GM18867 (cell line): Measurements from ENCODE around the gene CBFA2T3.

Source experiments
- ATAC-seq: cut with Tn5 transposase; IDR thresholded peaks from one replicate; pipeline ENCODE4 v1.9.1; 2021; ENCODE audit warnings: mild to moderate bottlenecking, moderate library complexity; ENCODE audit not compliant: unreplicated experiment

Gene CBFA2T3

GRCh38 chr16:88865310-88865709 is 111.7 kb downstream of the CBFA2T3 start:
- ATAC-seq: no peak

- ATAC-seq: no peak
These were observed 112.5 kb downstream of the CBFA2T3 start for GRCh38 chr16:88864521-88864920.

- ATAC-seq: no peak
These were observed 112.9 kb downstream of the CBFA2T3 start for GRCh38 chr16:88864099-88864498.

GRCh38 chr16:88863426-88863825 is 113.6 kb downstream of the CBFA2T3 start:
- no peak for ATAC-seq

- no peak for ATAC-seq
These were observed 114.0 kb downstream of the CBFA2T3 start for GRCh38 chr16:88862968-88863367.

DNA sequence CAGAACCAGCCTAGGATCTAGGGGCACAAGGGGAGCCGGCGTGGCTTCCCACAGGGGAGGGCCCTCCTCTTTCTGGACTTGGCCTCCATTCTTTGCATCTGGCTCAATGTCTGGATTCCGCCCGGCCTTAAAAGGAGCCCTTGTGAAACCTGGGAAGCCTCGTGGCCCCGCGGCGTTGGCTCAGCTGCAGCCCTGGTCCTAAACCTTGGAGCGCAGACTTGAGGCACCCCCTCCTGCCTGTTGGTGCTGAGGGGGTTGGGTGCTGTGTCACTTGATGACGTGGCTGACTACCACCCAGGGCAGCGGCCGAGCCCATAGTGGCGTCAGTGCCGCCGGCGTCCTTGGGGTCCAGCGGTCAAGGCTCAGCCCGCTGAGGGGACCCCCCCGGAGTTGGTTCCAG is 115.6 kb downstream of the CBFA2T3 start:
- no peak for ATAC-seq

GRCh38 chr16:88859381-88860091 is 117.5 kb downstream of the CBFA2T3 start:
- no peak for ATAC-seq

DNA sequence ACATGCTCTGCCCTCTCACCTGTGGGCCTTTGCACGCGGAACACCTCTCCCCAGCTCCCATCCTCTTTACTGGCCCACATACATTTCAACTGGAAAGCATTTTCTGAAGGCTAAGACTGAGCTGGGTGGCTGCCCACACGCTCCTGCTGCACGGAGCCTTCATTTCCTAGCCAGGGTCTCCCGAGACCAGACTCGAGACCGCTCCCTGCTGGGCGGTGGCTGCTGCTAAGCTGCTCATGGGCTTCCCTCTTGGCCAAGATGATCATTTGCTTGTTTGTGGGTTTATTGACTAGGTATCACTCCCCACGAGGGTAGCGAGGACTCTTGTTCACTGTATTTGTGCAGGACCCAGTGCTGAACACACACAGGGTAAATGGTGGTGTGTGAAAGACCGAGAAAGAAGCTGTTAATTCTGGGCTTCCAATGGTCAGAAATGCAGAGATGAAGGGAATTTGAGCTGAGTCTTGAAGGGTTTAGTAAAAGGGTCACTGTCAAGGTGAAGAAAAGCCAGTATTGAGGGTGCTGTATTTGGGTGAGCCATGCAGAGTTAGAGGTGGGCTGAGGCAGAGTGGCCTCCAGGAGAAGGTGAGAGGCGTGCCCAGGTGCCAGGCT is 119.2 kb downstream of the CBFA2T3 start:
- peak; percentile 37 for ATAC-seq

- ATAC-seq: peak; percentile 80
These were observed 119.9 kb downstream of the CBFA2T3 start, which contains the start of the genes GALNS and TRAPPC2L for GRCh38 chr16:88856828-88857727. Gene GALNS, minus strand, starts transcription at chr16:88856947. Its CDS starts 70 bp downstream, at chr16:88856877. Gene TRAPPC2L, plus strand, starts transcription at chr16:88857127. Its CDS starts 24 bp downstream, at chr16:88857151.

DNA sequence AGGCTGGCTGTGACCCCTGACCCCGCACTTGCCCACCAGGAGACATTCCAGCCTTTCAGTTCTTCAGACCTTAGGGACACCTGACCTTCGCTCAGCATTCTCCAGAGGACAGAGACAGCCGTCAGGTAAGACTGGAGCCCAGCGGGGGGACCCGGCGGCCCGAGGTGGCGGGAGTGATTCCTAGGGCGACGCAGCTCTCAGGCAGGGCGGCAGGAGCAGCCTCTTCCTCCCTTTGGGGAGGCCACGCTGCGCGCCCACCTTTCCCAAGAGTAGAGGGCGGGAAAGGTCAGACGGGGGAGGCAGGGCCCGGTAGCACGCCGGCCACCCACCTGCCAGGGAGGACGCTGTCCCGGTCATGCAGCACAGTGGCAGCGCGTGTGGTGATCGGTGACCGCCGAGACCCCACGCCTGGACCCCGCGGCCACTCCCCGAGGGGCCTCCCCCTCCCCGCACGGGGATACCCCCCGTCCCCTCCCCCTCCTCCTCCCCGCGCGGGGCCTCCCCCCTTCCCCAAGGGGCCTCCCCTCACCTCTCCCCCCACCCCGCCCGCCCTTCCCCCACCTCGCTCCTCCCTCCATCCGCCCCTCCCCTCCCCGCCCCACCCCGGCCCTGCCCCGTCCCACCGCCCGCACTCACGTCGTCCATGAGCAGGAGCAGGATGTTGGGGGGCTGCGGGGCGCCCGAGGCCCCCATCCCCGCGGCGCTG is 120.7 kb downstream of the CBFA2T3 start:
- ATAC-seq: no peak

GRCh38 chr16:88855736-88856121 is 121.3 kb downstream of the CBFA2T3 start:
- no peak for ATAC-seq

DNA sequence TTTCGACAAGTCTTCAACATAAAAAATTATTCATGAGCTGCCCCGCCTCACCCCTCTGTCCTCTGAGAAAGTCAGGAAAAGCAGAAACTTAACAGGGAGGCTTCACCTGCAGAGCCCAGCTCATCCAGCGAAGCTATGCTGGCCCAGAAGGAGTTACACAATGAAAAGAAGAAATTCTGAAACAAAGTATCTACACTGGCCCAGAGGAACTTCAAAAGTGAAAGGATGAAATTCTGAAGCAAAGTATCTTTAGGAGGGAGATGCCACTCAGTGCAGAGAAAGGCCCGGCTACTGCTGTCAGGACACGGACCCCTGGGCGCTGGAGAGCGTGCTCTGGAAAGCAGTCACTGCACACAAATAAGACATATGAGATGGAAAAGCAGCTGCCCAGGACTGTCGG is 121.8 kb downstream of the CBFA2T3 start:
- ATAC-seq: no peak

DNA sequence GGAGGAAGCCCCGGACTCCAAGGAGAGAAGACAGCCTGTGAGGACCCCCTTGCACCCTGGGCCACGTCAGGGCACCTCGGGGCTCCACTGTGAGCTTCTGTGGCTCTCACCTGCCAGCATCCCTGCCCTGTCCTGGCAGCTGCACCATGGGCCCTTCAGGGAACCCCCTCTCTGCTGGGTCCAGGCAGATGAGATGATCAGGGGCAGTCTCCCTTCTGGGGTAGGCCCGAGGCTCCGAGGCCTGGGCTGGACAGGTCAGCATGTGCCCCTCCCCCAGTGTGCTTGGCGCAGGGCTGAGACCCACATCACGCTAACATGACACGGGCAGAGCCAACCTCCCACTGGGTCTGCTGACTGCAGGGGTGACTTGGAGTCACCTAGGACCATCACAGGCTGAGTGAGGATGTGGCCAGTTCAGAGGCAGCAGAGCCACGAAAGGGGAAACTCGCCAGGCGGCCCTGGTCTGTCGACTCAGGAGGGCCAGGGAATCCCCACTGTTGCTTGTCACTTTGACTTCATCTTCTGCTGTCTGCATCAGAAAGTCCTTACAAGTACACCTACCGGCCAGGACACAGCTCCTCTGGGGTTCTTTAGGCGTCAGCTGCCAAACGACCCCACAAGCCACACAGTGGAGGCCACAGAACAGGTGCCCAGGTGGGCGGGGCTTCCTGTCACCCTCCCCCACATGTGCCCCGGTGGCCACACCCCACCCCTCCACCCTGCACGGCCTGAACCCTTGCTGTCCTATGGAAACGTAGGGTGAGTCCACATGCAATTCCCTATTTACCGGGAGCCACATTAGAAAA is 122.5 kb downstream of the CBFA2T3 start:
- ATAC-seq: no peak

GRCh38 chr16:88853325-88853941 is 123.6 kb downstream of the CBFA2T3 start:
- no peak for ATAC-seq

DNA sequence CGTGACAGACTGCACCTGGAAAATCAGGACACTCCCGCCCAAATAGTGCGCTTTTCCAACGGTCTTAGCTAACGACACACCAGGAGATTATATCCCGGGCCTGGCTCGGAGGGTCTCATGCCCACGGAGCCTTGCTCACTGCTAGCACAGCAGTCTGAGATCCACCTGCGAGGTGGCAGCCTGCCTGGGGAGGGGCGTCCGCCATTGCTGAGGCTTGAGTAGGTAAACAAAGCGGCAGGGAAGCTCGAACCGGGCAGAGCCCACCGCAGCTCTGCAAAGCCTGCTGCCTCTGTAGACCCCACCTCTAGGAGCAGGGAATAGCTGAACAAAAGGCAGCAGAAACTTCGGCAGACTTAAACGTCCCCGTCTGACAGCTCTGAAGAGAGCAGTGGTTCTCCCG is 125.4 kb downstream of the CBFA2T3 start:
- no peak for ATAC-seq

DNA sequence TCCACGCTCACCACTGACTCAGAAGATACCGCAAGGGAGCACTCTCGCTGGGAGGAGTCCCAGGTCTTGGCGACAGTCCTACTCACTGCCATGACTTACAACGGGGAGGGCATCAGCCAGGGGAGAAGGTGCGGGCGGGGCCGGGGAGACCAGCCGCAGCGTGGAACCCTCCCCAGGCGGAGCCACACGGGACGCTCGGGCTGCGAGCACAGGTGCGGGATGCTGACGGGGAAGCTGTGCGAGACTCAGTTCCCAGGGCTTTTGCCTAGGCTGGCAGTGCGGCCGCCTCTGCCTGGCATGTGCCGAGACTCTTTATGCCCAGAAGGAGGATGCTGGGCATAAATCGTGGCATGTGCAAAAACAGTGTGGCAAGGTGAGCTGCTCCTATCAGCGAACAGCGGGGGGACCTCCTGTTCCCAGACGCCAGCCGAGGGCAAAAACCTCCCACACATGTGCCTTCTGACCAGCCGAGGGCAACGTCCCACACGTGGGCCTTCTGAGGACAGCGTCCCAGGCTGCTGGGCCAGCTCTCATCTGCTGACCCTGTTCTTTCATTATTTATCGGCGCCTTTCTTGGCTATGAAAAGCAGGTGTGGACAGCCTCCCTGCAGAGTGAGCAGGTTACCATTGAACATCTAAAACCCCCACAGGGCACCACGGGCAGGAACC is 126.3 kb downstream of the CBFA2T3 start:
- ATAC-seq: no peak

DNA sequence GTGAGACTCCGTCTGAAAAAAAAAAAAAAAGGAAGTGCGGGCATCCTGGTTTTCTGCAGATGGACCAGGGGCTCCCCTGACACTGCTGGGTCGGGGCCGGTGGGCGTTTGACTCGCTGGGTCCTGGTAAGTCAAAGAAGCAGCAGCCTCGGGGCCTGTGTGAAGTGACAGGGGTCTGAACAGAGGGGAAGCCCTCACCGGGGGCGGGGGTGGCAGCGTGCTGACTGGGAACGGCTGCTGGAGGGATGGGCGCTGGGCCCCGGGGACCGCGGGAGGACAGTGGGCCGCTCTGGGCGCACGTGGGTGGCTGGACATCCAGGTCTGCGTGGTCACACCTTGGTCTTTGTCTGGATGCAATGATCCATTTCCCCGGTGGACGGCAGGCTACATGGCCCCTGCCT is 128.4 kb downstream of the CBFA2T3 start:
- ATAC-seq: no peak

DNA sequence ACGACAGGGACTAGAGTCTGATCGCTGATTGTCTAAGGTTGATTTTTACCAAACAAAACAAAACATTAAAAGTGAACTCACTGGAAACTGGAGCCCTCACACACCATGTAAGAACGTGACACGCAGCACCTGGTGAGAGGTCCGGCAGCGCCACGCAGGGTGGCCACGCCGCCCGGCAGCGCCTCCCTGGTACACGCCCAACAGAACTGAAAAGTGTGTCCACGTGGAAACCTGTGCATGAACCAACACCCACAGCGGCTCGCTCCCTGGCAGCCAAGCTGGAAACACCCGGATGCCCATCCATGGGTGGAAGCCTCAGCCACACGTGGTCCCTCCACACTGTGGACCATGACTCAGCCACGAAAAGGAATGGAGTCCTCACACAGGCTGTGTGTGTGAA is 129.4 kb downstream of the CBFA2T3 start:
- no peak for ATAC-seq

DNA sequence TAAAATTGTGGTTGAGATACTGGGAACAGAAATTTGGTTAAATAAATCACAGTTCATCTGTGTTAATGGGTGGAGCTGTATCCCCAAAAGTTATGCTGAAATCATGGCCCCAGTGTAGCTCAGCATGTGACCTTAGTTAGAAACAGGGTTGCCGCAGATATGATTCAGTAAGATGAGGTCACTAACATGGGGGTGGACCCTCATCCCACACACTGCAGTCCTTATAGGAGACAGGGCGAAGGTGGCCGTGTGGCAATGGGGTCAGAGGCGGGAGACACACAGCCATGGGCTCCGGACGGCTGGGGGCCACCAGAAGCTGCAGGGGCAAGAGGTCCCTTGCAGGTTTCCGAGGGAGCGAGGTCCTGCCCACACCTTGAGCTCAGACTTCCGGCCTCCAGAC is 130.9 kb downstream of the CBFA2T3 start:
- ATAC-seq: no peak
